Measurements from ENCODE around the gene NNT. TPM values are rescaled to one million over a fixed set of nuclear protein-coding genes. Genes with fewer than 3 reads are reported as not detected.

NNT gene
- total and polyA plus RNA-seq, 2 of the 13 experiments (the other 11 are each of a cell fraction or from before 2014, with no cell fraction given), result 21.1 to 58.0 TPM

DNA sequence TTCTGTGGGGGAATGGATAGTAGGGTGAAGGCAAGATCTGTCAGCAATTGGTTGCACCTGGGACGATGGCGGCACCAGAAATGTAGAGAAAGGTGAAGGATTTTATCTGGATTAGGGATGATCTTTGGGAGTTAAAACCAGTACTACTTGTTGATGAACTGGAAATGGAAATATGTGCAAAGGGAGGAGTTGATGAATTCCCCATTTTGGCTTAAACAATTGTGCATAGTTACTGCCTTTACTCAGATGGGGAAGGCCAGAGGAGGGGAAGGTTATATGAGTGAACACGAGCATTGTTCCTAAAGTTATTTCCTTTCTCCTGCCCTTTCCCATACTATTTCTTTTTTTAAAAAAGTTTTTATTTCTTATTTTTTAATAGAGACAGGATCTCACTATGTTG, 19.1 kb downstream of the NNT start (continued):
- TF ChIP-seq ZBTB26 (CRISPR knock-in tag; IDR thresholded peaks at IDR 0.05; ENCODE audit: borderline replicate concordance) (no peak), SMAD9 (CRISPR knock-in tag; IDR thresholded peaks at IDR 0.05) (no peak)

DNA sequence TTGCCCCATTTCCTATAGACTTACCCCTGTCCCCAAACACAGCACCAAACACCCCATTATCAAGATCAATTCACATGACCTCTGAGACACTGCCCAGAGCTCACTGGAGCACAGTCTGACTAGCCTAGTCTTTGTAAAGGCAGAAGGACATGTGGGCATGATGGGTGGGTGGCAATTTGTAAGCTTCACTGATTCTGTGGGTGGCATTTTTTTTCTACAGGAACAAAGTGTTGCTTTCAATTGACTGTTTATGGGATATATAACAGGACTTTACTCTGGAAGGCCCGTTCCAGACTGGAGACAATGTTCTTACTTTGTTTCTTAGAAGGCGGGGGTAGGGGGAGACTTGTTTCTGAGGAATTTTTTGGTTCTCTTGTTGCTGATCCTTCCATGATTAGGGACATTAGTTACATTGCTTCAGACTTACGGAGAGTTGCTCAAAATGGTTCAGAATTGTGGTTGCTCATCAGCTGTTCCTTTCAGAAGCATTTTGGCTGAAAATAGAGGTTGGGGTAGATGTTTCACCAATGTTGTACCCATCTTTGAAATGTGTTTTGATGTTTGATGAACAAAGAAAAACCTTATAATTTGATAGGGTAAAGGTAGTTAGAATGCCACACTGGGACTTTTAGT, 20.2 kb downstream of the NNT start:
- in situ Hi-C loops (cut with HindIII; ENCODE audit: extremely low pct_ligation_motif_present, low pct_unique_long_range_greater_than_20kb), result no loop called here
- no peaks in the 10 kb centered on the region for H3K4me1 ChIP-seq (ENCODE audit: insufficient read depth, low read length)
- no peak for ATAC-seq

More for the DNA sequence above, 20.2 kb downstream of the NNT start:
- TF ChIP-seq NFKBIZ (CRISPR knock-in tag; IDR thresholded peaks at IDR 0.05), result no peak
- TF ChIP-seq ZFP41 (CRISPR knock-in tag; IDR thresholded peaks at IDR 0.05; ENCODE audit: borderline replicate concordance), result no peak
- TF ChIP-seq ZNF564 (CRISPR knock-in tag; IDR thresholded peaks at IDR 0.05), result no peak
- no peak for TF ChIP-seq BATF2 (CRISPR knock-in tag; IDR thresholded peaks at IDR 0.05)
- no peak for TF ChIP-seq HOXA9 (CRISPR knock-in tag; IDR thresholded peaks at IDR 0.05; ENCODE audit: borderline replicate concordance)
- TF ChIP-seq FOXK1 (CRISPR knock-in tag; IDR thresholded peaks at IDR 0.05; ENCODE audit: borderline replicate concordance, low read depth), result no peak
- TF ChIP-seq RFXAP (CRISPR knock-in tag; IDR thresholded peaks at IDR 0.05; ENCODE audit: borderline replicate concordance), result no peak
- TF ChIP-seq ZNF337 (CRISPR knock-in tag; IDR thresholded peaks at IDR 0.05; ENCODE audit: borderline replicate concordance, low read depth), result no peak
- no peak for TF ChIP-seq U2AF2 (IDR thresholded peaks at IDR 0.05; ENCODE audit: low read depth, low read length)
- TF ChIP-seq, protein P1, sequence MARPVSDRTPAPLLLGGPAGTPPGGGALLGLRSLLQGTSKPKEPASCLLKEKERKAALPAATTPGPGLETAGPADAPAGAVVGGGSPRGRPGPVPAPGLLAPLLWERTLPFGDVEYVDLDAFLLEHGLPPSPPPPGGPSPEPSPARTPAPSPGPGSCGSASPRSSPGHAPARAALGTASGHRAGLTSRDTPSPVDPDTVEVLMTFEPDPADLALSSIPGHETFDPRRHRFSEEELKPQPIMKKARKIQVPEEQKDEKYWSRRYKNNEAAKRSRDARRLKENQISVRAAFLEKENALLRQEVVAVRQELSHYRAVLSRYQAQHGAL (CRISPR knock-in tag; IDR thresholded peaks at IDR 0.05; ENCODE audit: not compliant biosample characterization), result no peak
- no peak for TF ChIP-seq SP1 (IDR thresholded peaks at IDR 0.05)
- TF ChIP-seq SP1 (CRISPR knock-in tag; IDR thresholded peaks at IDR 0.05), result no peak
- H3K9ac ChIP-seq (ENCODE audit: insufficient read depth, low read depth, low read length), result no peak overlapping the region
- FAIRE-seq (no peak), DNase-seq (ENCODE audit: low spot score) (no peak)
- POLR2A ChIA-PET, result no interaction called here
- H3K4me2 ChIP-seq (ENCODE audit: low read depth, low read length), result no peak overlapping the region
- no peaks in the 10 kb centered on the region for H3K9me3 ChIP-seq (ENCODE audit: low read length)
- H4K20me1 ChIP-seq (ENCODE audit: insufficient read depth, low read length), result no peaks in the 10 kb centered on the region
- BruUV-seq (replicated peaks), result no TSS peak
- H3K79me2 ChIP-seq (ENCODE audit: insufficient read depth, low read length), result no peaks in the 10 kb centered on the region
- H3K27ac ChIP-seq (ENCODE audit: extremely low read length, insufficient read depth, low read length), result no peak overlapping the region
- H3K4me3 ChIP-seq (replicated peaks in 1 of 3; ENCODE audit: insufficient read depth in 1 of 3, low read depth in 2 of 3, low read length in 3 of 3), result no peak overlapping the region
- 96% methylated on average over 3 of the region's 3 CpGs for WGBS (ENCODE audit: low lambda C conversion rate)
- CTCF ChIA-PET (ENCODE audit: low intra/inter-chr PET ratio, low total read pairs), result no interaction called here
- intact Hi-C loops (cut with micrococcal nuclease; ENCODE audit: unreplicated experiment), result no loop called here
- H2AFZ ChIP-seq (ENCODE audit: low read length), result no peak overlapping the region
- no peaks in the 10 kb centered on the region for H3K27me3 ChIP-seq (ENCODE audit: control insufficient read depth in 1 of 2, insufficient read depth in 2 of 2, low read length in 2 of 2)
- peaks cover 2 to 3% of the 10 kb centered on the region in 2 experiments; a peak in 2 of 5 replicates for H3K36me3 ChIP-seq (replicated peaks in 1 of 2; ENCODE audit: control insufficient read depth in 1 of 2, insufficient read depth in 2 of 2, low read length in 2 of 2)

All from HepG2 (cell line).